Neural progenitor cell (in vitro differentiated cells): ENCODE measurements around the gene SLC24A4. TPM values are rescaled to one million over a fixed set of nuclear protein-coding genes. Genes with fewer than 3 reads are reported as not detected.

Experiments used
- DNase-seq: peaks from one replicate; pipeline ENCODE4 v3.0.0-alpha.2; 2016; ENCODE audit warnings: low spot score
- H2AFZ ChIP-seq: fragments of 200-600 bp; sonication (generic); replicated peaks from 2 replicates; pipeline ENCODE4 v1.6.1; 2016; ENCODE audit warnings: antibody characterized with exemption
- H3F3A ChIP-seq: fragments of 200-600 bp; sonication (generic); 2 replicates; pipeline ENCODE4 v1.6.1; 2016; ENCODE audit warnings: antibody characterized with exemption, low read depth
- H3K27ac ChIP-seq: fragments of 200-600 bp; sonication (generic); 2 replicates; pipeline ENCODE4 v1.5.1; 2016; ENCODE audit warnings: mild to moderate bottlenecking
- H3K27me3 ChIP-seq: fragments of 200-600 bp; sonication (generic); 2 replicates; pipeline ENCODE4 v1.6.1; 2016; ENCODE audit warnings: mild to moderate bottlenecking, moderate library complexity
- H3K36me3 ChIP-seq: fragments of 200-600 bp; sonication (generic); 2 replicates; pipeline ENCODE4 v1.5.1; 2016
- H3K4me1 ChIP-seq: fragments of 200-600 bp; sonication (generic); 2 replicates; pipeline ENCODE4 v1.6.1; 2016; ENCODE audit warnings: mixed run types
- H3K4me2 ChIP-seq: fragments of 200-600 bp; sonication (generic); 2 replicates; pipeline ENCODE4 v1.6.1; 2016
- H3K4me3 ChIP-seq: fragments of 200-600 bp; sonication (generic); 2 replicates; pipeline ENCODE4 v1.5.1; 2016
- H3K79me2 ChIP-seq: fragments of 200-600 bp; sonication (generic); 2 replicates; pipeline ENCODE4 v1.6.1; 2016; ENCODE audit warnings: low read depth
- H3K9ac ChIP-seq: fragments of 200-600 bp; sonication (generic); 2 replicates; pipeline ENCODE4 v1.6.1; 2016
- H3K9me3 ChIP-seq: fragments of 200-600 bp; sonication (generic); 2 replicates; pipeline ENCODE4 v1.5.1; 2016; ENCODE audit warnings: low read depth
- H4K20me1 ChIP-seq: fragments of 200-600 bp; sonication (generic); 2 replicates; pipeline ENCODE4 v1.6.1; 2016; ENCODE audit warnings: low read depth
- H3K27ac Mint-ChIP-seq: 3 replicates; pipeline ENCODE4 v1.8.0; 2021; ENCODE audit warnings: mixed read lengths
- H3K27me3 Mint-ChIP-seq: 2 replicates; pipeline ENCODE4 v1.8.0; 2022; ENCODE audit warnings: low read depth, mild to moderate bottlenecking, inconsistent platforms, moderate library complexity, mixed read lengths; ENCODE audit not compliant: insufficient read depth
- H3K36me3 Mint-ChIP-seq: 3 replicates; pipeline ENCODE4 v1.8.0; 2021; ENCODE audit warnings: mixed read lengths
- H3K4me1 Mint-ChIP-seq: 3 replicates; pipeline ENCODE4 v1.8.0; 2021; ENCODE audit warnings: mixed read lengths
- H3K4me3 Mint-ChIP-seq: 3 replicates; pipeline ENCODE4 v1.8.0; 2021; ENCODE audit warnings: mild to moderate bottlenecking, moderate library complexity, mixed read lengths
- H3K9me3 Mint-ChIP-seq: 3 replicates; pipeline ENCODE4 v1.8.0; 2020; ENCODE audit warnings: mixed read lengths
- EZH2 ChIP-seq: fragments of 200-600 bp; sonication (generic); IDR thresholded peaks from 2 replicates; pipeline ENCODE4 v1.6.1; 2017; ENCODE audit warnings: antibody characterized with exemption, mild to moderate bottlenecking, moderate library complexity
- EZH2phosphoT487 ChIP-seq: fragments of 200-600 bp; sonication (generic); IDR thresholded peaks from 2 replicates; pipeline ENCODE4 v1.6.1; 2017; ENCODE audit warnings: antibody characterized with exemption
- total RNA-seq: library from RNA; depleted of rRNA; stranded (reverse); fragments of >200 nt; gene quantifications from 2 replicates; pipeline ENCODE4 v1.2.3, GENCODE V29; 2015; ENCODE audit warnings: low replicate concordance
- TF ChIP-seq, protein P1 (sequence below): fragments of 200-600 bp; sonication (generic); IDR thresholded peaks from 2 replicates; pipeline ENCODE4 v1.5.1; 2017; ENCODE audit warnings: antibody characterized with exemption, mild to moderate bottlenecking

SLC24A4 gene
- total RNA-seq, 1 donor from 2014 or later, result 0.73 TPM

DNA sequence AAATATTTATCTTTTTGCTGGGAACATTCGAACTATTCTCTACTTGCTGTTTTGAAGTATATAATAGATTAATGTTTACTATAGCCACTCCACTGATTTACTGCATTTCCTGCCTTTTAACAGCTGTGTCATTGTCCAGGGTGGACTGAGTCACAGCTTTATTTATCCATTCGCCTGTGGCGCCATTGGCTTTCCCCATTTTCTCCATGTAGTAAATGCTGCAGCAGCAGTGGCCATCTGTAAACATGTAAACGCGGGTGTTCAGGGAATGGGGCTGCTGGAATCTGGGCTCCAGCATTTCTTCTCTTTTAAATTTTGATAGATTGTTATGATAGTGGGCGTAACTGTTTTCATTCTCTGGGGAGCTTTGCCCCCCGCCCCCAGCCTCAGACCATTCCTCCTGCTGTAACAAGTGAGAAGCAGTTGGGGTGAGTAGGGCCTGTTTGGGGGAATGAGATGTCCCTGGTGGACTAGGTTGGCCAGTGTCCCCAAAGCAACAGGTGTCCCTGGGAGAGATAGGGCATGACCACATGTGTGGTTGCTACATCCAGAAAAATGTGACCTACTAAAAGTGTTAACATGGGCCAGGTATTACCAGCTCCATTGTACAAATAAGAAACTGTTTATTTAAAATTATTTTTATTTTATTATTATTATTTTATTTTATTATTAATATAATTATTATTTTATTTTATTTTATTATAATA lies 223.5 kb downstream of the SLC24A4 start:
- Histone ChIP-seq H3F3A (peaks cover 9% of the 10 kb centered on the region), H3K4me2 (no peak overlapping the region)

GRCh38 chr14:92549105-92549858 lies 226.3 kb downstream of the SLC24A4 start:
- Mint-ChIP-seq H3K27me3 (peaks cover 12% of the 10 kb centered on the region), H3K4me3 (no peak overlapping the region), H3K36me3 (no peaks in the 10 kb centered on the region), H3K4me1 (peaks cover 2% of the 10 kb centered on the region), H3K9me3 (no peaks in the 10 kb centered on the region), H3K27ac (no peak overlapping the region)
- no peak for DNase-seq
- H3K27me3 ChIP-seq, result no peaks in the 10 kb centered on the region
- no peaks in the 10 kb centered on the region for H3K9me3 ChIP-seq
- H3K4me1 ChIP-seq, result no peaks in the 10 kb centered on the region
- no peaks in the 10 kb centered on the region for H3K36me3 ChIP-seq
- no peak overlapping the region for H3K4me2 ChIP-seq
- no peak overlapping the region for H3K4me3 ChIP-seq
- H3K79me2 ChIP-seq, result no peaks in the 10 kb centered on the region
- no peaks in the 10 kb centered on the region for H4K20me1 ChIP-seq
- H3K9ac ChIP-seq, result no peak overlapping the region
- no peak overlapping the region for H3K27ac ChIP-seq
- peaks cover 9% of the 10 kb centered on the region for H3F3A ChIP-seq
- no peak for TF ChIP-seq EZH2
- no peak for TF ChIP-seq EZH2phosphoT487
- TF ChIP-seq, protein P1, sequence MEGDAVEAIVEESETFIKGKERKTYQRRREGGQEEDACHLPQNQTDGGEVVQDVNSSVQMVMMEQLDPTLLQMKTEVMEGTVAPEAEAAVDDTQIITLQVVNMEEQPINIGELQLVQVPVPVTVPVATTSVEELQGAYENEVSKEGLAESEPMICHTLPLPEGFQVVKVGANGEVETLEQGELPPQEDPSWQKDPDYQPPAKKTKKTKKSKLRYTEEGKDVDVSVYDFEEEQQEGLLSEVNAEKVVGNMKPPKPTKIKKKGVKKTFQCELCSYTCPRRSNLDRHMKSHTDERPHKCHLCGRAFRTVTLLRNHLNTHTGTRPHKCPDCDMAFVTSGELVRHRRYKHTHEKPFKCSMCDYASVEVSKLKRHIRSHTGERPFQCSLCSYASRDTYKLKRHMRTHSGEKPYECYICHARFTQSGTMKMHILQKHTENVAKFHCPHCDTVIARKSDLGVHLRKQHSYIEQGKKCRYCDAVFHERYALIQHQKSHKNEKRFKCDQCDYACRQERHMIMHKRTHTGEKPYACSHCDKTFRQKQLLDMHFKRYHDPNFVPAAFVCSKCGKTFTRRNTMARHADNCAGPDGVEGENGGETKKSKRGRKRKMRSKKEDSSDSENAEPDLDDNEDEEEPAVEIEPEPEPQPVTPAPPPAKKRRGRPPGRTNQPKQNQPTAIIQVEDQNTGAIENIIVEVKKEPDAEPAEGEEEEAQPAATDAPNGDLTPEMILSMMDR, result no peak
- no peak overlapping the region for H2AFZ ChIP-seq

More for the DNA sequence above, 223.5 kb downstream of the SLC24A4 start:
- Histone ChIP-seq H3K79me2 (no peaks in the 10 kb centered on the region), H3K27ac (no peak overlapping the region), H3K9me3 (no peaks in the 10 kb centered on the region), H3K9ac (no peak overlapping the region), H3K4me3 (no peak overlapping the region), H2AFZ (no peak overlapping the region), H4K20me1 (no peaks in the 10 kb centered on the region), H3K36me3 (no peaks in the 10 kb centered on the region), H3K27me3 (no peaks in the 10 kb centered on the region), H3K4me1 (no peaks in the 10 kb centered on the region)
- H3K4me1 Mint-ChIP-seq, result peaks cover 4% of the 10 kb centered on the region
- H3K27ac Mint-ChIP-seq, result peak overlapping the region; percentile 63
- no peak overlapping the region for H3K4me3 Mint-ChIP-seq
- H3K27me3 Mint-ChIP-seq, result peaks cover 7% of the 10 kb centered on the region
- no peaks in the 10 kb centered on the region for H3K36me3 Mint-ChIP-seq
- no peaks in the 10 kb centered on the region for H3K9me3 Mint-ChIP-seq
- DNase-seq, result no peak
- TF ChIP-seq, protein P1, result no peak
- no peak for TF ChIP-seq EZH2phosphoT487
- TF ChIP-seq EZH2, result no peak

DNA sequence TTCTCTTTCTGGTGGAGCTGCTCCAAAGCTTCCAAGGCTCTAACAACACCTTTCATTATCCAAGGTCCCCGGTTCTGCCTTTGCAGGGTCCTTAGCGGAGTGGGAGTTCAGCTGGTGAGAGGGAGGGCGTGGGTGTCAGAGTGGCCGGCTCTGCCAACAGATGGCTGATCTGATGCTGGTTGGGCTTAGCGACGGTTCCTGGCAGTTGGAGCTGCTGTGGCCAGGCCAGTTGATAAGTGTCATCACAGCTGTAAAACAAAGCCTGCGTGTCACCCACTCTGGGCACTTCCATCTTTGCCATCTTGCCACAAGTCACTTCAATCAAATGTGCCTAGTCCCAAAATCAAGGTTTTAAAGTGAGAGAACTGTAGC lies 226.9 kb downstream of the SLC24A4 start:
- Histone ChIP-seq H3K9me3 (no peaks in the 10 kb centered on the region), H2AFZ (no peak overlapping the region)
- H3K4me1 Mint-ChIP-seq, result peaks cover 2% of the 10 kb centered on the region

More for the DNA sequence above, 226.9 kb downstream of the SLC24A4 start:
- Histone ChIP-seq H3K36me3 (no peaks in the 10 kb centered on the region), H3K27ac (no peak overlapping the region), H3K4me2 (no peak overlapping the region), H3K4me3 (no peak overlapping the region), H4K20me1 (no peaks in the 10 kb centered on the region), H3F3A (peaks cover 9% of the 10 kb centered on the region), H3K4me1 (no peaks in the 10 kb centered on the region), H3K79me2 (no peaks in the 10 kb centered on the region), H3K27me3 (no peaks in the 10 kb centered on the region), H3K9ac (no peak overlapping the region)
- Mint-ChIP-seq H3K36me3 (no peaks in the 10 kb centered on the region), H3K4me3 (no peak overlapping the region), H3K9me3 (no peaks in the 10 kb centered on the region), H3K27me3 (peaks cover 12% of the 10 kb centered on the region), H3K27ac (no peak overlapping the region)
- DNase-seq, result no peak
- TF ChIP-seq EZH2 (no peak), EZH2phosphoT487 (no peak)
- TF ChIP-seq, protein P1, result no peak

Other genes starting within 250 kb of the SLC24A4 start
- 39.7 and 76.6 TPM in 2 replicates for gene ATXN3, start 216.6 kb upstream of the SLC24A4 start, total RNA-seq
- 239 and 348 TPM in 2 replicates for gene NDUFB1, start 201.5 kb upstream of the SLC24A4 start, total RNA-seq
- 79.6 and 116 TPM in 2 replicates for gene CPSF2, start 201.2 kb upstream of the SLC24A4 start, total RNA-seq
- 0.09 and 0.22 TPM in 2 replicates for gene RIN3, start 190.6 kb downstream of the SLC24A4 start, total RNA-seq